ENCODE results near the gene SLFN11.
"Not testable (repeated sequence)": the region's sequence is repeated elsewhere in the genome, so short reads cannot be mapped to it uniquely, and the experiment has no call there.

SLFN11 gene, protein sequence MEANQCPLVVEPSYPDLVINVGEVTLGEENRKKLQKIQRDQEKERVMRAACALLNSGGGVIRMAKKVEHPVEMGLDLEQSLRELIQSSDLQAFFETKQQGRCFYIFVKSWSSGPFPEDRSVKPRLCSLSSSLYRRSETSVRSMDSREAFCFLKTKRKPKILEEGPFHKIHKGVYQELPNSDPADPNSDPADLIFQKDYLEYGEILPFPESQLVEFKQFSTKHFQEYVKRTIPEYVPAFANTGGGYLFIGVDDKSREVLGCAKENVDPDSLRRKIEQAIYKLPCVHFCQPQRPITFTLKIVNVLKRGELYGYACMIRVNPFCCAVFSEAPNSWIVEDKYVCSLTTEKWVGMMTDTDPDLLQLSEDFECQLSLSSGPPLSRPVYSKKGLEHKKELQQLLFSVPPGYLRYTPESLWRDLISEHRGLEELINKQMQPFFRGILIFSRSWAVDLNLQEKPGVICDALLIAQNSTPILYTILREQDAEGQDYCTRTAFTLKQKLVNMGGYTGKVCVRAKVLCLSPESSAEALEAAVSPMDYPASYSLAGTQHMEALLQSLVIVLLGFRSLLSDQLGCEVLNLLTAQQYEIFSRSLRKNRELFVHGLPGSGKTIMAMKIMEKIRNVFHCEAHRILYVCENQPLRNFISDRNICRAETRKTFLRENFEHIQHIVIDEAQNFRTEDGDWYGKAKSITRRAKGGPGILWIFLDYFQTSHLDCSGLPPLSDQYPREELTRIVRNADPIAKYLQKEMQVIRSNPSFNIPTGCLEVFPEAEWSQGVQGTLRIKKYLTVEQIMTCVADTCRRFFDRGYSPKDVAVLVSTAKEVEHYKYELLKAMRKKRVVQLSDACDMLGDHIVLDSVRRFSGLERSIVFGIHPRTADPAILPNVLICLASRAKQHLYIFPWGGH

DNA sequence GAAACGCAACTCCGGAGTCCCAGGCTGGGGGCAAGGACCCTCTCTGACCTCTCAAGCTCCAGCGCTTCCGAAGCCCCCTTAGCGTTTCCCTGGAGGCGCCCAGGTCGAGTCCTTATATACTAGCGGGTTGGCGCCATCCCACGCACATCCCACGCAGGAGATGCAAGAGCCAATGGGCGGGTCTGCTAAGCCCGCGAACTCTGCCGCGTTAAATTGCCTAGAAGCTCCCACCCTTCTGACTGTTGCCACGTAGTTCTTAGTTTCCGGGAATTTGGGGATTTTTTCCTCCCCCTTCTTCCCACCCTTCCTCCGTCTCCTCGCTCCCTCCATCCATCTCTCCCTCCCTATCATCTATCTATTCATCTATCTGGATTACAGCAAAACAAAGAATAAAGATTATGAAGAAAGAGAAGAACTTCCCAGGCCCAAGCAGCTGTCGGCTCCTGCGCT, at the start of gene SLFN11:
SLFN11 (minus strand) TSS at position 88 of the 450 bp plus-strand sequence. CDS start 9,814 bp downstream, outside the sequence.
- peak; percentile 91 for DNase-seq

DNA sequence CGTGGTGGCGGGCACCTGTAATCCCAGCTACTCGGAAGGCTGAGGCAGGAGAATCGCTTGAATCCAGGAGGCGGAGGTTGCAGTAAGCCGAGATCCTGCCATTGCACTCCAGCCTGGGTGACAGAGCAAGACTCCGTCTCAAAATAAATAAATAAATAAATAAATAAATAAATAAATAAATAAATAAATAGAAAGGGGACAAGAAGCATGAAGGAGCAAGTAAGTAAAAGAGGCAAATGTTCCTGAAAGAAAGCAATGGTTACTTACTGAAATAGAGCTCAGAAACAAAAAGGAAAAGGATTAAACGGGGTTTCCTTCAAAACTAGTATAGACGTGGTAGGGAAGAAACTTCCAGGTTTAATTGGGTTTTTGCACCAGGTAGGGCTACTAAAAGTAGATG, 47.6 kb upstream of the SLFN11 start:
- not testable (repeated sequence) for DNase-seq

DNA sequence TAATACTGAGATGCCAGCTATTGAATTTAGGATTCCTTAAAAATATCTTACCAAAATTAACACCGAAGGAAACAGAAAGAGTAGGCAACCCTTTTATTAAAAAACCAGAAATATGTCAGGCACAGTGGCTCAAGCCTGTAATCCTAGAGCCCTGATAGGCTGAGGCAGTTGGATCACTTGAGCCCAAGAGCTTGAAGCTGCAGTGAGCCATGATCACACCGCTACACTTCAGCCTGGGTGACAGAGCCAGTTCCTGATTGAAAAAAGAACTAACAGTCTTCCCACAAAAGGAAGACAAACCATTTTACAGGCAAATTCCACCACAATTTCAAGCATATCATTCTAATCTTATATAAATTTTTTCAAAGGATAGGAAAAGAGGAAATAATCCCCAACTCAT, 43.2 kb upstream of the SLFN11 start:
- peak; percentile 15 for DNase-seq

DNA sequence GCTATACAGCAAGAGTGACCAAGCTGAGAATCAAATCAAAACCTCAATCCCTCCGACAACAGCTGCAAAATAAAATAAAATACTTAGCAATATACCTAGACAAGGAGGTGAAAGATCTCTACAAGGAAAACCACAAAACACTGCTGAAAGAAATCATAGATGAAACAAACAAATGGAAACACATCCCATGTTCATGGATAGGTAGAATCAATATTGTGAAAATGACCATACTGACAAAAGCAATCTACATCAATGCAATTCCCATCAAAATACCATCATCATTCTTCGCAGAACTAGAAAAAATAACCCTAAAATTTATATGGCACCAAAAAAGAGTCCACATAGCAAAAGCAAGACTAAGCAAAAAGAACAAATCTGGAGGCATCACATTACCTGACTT, 41.3 kb upstream of the SLFN11 start:
- DNase-seq, result not testable (repeated sequence)

DNA sequence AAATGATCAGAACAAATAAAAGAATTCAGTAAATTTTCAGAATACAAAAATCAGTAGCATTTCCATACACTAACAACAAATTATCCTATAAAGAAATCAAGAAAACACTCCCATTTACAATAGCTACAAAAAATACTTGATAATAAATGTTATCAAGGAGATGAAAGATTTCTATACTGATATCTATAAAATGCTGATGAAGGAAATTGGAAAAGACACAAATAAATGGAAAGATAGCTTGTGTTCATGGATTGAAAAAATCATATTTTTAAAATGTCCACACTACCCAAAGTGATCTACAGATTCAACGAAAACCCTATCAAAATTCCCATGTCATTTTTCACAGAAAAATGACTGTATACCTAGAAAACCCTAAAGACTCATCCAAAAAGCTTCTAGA, 40.8 kb upstream of the SLFN11 start:
- no peak for DNase-seq

DNA sequence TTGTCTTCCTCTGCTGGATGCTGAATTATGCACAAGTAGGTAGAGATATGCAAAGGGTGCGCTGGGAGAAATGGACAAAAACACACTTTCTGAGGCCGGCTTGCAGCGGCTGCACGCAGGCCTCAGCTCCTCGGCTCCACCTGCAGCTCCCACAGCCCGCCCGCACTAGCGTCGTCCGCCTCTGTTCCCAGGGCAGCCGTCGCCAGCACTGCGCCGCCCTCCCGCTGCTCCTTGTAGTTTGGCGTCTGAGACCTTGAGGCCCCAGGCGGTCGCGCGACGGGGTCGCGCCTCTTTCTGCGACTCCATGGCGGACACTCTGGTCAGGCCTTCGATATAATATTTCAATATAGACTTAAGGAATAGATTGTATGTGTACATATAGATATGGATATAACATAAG, 34.1 kb upstream of the SLFN11 start:
- DNase-seq, result no peak

DNA sequence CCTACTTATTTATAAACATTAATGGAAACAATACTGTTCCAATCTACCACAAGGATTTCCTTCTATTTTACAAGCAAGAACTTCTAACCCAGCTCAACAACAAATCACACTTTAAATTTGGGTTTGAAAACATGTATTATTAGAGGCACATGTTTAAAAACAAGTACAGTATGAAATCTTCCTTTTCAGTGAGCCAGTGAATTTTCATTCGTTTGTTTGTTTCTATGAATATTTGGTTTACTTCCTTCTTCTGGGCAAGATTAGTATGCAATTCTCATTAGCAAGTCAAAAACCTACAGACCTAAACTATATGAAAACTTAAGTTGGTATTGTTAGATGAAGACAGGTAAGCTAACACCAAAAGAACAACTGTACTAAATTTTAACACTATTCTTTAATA, 33.1 kb upstream of the SLFN11 start:
- DNase-seq, result no peak

DNA sequence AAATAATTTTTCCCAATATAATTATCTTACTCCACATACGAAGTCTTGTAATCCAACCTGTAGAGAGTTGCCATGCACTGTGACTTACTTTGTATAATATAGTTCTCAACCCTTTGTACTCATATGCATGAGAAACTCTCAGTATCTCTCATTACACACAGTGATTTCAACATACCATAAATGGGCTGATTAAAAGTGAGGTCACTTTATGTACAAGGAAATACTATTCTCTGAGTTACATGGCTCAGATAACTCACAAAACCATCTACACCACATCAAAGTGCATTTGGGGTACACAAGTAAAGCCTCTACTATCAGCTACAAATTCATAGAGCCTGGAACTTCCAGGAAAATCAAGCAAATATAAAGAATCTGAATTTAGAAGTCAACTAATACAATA, 30.9 kb upstream of the SLFN11 start:
- DNase-seq, result no peak

DNA sequence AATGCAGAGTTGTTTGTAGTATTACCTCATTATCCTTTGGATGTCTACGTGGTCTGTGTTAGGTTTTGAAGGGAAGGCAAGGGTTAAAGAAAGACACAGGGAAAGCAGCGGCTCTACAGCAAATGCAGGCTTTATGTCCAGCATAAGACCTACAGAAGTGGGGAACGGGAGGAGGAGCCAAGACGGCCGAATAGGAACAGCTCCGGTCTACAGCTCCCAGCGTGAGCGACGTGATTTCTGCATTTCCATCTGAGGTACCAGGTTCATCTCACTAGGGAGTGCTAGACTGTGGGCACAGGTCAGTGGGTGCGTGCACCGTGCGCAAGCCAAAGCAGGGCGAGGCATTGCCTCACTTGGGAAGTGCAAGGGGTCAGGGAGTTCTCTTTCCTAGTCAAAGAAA, 20.4 kb upstream of the SLFN11 start:
- peak; percentile 54 for DNase-seq

DNA sequence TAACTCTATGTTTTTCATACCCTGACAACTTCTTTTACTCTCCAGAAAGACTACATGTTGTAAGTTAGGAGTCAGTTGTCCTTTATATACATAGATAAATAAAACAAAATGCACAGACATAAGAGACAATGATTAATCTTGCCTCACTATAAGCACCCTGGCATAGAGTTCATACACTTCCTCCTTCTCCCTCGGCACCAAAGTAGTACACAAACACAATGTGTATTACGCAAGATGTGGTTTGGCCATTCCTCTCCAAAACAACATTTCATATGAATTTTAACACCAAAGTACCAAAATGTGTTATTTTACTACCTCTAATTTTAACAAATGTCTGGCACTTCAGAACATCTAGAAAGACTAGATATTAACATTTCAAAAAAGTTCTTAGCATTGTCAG, 17.2 kb upstream of the SLFN11 start:
- DNase-seq, result no peak

DNA sequence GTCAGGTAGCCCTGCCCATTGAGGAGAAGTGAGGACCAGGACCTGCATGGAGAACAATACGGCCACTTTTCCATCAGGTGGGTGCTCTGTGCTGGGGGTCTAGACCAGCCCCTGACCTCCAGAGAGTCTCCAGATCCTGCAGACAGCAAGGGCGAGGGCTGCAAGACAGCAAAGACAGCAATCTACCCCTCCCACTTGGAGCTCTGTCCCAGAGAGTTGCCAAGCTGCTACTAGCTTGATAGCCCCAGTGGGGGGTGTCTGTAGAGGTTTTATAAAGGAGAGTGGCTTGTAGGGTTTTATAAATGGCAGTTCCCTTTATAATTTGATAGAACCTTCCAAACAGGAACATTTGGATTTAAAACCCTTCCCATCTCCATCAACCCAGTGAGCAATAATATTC, 16.7 kb upstream of the SLFN11 start:
- DNase-seq, result no peak

DNA sequence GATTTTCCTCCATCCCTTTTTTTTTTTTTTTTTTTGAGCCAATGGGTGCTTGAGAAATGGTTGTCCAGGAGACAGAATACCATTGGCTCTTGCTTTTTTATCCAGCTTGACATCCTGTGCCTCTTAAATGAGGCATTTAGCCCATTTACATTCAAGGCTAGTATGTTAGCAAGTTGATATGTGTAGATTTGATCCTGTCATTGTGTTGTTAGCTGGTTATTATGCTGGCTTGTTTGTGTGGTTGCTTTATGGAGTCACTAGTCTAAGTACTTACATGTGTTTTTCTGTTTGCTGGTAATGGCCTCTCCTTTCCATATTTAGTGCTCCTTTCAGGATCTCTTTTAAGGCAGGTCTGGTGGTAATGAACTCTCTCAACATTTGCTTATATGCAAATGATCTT, 14.1 kb upstream of the SLFN11 start:
- DNase-seq, result no peak

DNA sequence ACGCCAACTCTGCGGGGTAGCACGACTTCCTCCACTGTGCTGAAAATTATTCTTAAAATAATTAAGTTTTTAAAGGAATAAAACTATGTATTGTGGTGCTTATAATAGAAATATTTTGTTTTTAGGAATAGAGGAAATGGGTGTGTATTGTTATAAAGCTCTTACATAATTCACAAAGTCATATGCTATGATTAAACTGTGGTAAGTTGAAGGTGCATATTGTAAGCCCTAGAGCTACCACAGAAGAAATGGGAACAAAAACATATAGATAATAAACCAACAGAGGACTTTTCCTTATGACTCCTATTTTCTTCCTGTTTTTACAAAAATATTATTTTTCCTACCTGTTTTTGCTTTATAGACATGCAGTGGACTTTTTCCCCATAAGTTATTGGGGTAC, 4.3 kb upstream of the SLFN11 start:
- no peak for DNase-seq

DNA sequence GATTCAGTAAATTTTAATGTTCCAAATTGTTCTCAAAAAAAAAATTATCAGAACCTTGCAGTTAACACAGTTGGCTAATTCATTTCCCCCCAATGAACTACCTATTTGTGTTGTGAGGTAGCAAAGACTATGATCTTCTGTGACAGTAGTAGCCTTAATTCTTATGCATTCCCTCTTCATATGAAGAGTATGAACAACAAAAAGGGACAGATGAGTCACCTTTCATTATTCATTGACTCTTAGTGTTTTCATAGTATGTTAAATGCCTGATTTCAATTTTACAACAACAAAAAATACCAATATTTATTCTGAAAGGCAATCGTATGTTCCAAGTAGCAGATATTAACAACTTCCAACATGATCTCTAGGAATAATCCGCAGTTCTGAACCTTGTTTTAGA, 3.6 kb upstream of the SLFN11 start:
- DNase-seq, result peak; percentile 2

DNA sequence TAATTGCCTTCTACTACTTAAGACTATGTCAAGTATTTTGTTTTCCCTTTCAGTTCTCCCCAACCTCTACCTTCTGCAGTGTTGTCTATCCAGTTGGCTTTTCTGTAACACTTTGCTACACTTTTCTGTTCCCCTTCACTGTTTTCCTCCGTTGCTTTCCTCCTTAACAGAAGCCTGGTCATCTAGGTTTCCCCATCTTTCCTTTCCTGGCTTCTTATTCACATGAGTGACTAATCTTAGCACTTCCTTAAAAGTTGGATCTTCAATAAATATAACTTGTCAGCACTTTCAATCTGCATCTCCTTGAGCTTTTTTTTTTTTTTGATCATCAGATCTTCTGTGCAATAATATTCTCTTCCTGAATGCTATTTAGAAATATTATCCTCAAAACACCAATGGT, 2.8 kb upstream of the SLFN11 start:
- DNase-seq, result no peak

DNA sequence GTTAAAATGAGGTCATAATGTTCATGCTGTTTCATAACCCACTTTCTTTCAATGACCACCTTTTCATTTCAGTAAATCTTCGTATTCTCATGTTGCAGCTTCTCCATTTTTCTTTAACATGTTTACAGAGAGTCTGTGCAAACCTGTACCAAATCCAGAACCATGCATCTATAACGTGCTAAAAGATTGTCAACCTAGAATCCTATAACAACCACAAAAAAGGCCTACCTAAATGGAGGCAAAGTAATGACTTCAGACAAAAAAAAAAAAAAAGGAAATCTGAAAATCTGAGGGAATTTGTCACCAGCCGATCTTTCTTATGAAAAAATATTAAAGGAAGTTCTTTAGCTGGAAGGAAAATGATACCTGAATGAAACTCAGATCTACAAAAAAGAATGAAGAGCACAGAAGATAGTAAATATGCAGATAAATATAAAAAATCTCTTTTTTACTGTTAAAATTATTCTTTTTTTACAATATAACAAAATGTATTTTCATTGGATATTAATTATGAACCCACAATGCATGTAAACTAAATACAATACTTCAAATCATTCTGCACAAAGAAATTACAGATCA, 1.4 kb upstream of the SLFN11 start:
- no peak for DNase-seq

DNA sequence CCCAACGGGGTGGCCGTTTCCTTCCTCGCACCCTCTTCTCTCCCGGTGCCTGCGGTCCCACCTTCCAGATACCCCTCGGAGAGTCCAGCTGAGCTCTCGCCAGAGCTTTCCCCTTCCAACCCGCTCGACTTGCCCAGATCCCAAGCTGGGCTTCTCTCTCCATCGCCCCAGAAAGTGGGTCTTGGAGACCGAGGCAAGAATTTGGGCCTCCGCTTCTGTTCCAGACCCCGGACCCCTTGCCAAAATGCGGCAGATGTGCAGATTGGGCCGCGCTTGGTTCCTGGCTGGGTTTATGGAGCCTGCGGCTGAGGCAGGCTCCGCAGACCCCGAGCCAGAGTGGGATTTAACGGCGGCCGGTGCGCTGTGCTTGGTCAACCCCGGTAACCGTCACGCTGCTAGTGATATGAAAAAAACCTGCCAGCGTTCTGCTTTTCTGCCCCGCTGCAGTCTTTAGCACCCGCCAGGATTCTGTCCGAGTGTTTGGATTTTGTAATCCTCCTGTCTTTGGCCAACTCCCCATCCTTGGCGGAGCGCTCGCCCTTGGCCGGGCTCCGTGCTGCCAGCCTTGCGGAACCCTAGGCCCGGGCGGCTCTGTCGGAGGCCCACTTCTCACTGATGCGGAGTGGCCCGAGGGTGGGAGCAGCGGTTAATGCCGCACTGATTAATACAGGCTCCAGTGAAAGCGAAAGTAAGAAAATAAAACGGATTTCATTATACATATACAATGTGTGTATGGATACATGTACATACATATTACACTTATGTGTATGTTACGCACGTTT, 754 bp upstream of the SLFN11 start:
- DNase-seq, result peak; percentile 83

DNA sequence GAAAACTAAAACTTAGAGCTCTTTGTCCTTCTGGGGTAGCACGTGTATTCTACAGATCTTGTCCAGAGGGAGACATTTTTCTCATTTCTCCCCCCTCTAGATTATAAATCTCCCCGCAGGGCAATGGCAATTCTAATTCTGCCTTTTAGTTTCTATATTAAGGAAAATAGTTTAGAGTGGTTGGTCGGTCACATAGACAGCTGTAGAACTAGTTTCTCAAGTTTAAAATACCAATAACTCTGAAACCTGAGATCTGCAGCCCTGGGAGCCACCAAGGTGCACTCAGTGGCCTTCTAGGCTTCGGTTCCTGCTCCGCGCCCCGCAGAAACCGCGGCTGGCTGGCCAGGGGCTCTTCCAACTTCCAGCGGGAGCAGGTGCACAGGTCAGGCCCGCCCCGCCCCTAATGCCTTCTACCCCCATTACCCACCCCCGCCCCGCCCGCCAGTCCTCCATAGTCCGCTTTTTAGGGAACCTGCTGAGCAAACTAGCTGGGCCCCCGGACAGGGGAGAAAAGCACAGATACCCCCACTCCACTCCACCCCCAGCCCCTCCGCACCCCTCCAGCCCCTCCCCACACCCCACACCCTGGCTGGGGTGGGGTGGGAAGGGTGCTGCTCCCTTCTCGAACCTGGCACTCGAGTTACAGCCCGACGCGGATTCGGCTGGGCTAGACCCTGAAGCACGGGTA, 431 bp downstream of the SLFN11 start:
- DNase-seq, result peak; percentile 72

DNA sequence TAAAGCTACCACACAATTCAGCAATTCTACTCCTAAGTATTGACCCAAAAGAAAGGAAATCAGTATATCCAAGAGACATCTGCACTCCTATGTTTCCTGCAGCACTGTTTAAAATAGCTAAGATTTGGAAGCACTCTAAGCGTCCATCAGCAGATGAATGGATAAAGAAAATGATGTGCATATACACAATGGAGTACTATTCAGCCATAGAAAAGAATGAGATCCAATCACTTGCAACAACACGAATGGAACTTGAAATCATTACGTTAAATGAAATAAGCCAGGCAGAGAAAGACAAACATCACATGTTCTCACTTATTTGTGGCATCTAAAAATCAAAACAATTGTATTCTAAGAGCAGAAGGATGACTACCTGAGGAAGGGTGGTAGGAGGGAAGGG, 1.5 kb downstream of the SLFN11 start:
- DNase-seq, result no peak

DNA sequence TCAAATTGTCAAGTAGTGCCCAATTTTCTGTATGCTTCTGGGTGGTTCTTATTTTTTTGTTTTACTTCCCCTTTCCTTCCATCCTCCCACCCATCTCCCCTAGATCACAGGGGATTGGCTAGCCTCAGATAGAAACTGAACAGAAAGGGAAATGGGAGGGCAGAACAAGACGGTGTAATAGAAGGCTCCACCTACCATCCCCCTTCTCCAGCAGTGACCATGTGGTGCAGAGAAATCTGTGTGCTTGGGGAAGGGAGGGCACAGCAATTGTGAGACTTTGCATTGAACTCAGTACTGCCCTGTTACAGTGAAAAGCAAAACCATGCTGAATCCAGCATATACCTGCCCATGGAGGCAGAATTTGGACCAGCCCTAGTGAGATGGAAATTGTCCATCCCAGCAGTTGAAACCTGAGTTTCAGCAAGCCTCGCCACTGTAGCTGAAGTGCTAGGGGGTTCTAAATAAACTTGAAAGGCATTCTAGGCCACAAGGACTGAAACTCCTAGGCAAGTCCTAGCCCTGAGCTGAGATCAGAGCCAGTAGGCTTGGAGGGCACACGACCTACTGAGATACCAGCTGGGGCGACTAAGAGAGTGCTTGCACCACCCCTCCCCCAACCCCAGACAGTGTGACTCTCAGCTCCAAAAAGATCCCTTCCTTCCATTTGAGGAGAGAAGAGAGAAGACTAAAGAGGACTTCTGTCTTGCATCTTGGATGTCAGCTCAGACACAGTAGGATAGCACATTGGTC, 5.2 kb downstream of the SLFN11 start:
- no peak for DNase-seq

DNA sequence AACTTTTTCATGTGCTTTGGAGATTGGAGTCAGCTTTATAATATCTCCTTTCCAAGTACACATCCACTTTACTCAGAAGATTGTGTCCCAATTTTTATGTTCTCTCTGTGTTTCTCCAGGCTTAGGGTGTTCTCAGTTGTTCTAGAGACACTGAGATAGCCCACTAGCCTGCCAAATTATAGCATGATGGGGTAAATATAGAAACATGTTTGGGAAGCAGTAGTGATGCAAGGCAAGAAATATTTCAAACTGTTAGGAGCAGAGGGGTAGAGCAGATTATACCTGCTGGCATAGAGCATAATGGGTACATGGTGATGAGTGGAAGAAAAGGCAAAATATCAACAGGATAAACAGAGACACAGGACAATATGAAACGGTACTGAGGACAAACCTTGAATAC, 12.4 kb downstream of the SLFN11 start:
- no peak for DNase-seq

All from DMS53 (cell line).